H1 (cell line): Measurements from ENCODE around the gene CYP1A1. TPM values are rescaled to one million over a fixed set of nuclear protein-coding genes. Genes with fewer than 3 reads are reported as not detected.

ENCODE experiments used
- CHD1 ChIP-seq: IDR thresholded peaks from 2 replicates; pipeline ENCODE4 v1.6.1; 2012; ENCODE audit warnings: low read depth, low read length, improper control_type of control experiment
- CTBP2 ChIP-seq: IDR thresholded peaks from 2 replicates; pipeline ENCODE4 v1.7.0; 2011; ENCODE audit warnings: borderline replicate concordance, mild to moderate bottlenecking, moderate library complexity, mixed read lengths, low read length; ENCODE audit not compliant: insufficient read depth, insufficient read length
- GABPA ChIP-seq: IDR thresholded peaks from 2 replicates; pipeline ENCODE4 v1.6.1; 2011; ENCODE audit warnings: mild to moderate bottlenecking, low read length, moderate library complexity, borderline replicate concordance; ENCODE audit not compliant: insufficient read depth
- SP1 ChIP-seq: IDR thresholded peaks from 2 replicates; pipeline ENCODE4 v1.6.1; 2011; ENCODE audit warnings: low read depth, low read length
- SUZ12 ChIP-seq: fragments of 200-600 bp; sonication (generic); IDR thresholded peaks from 2 replicates; pipeline ENCODE4 v1.6.1; 2012; ENCODE audit warnings: mild to moderate bottlenecking, inconsistent platforms, low read length, moderate library complexity, mixed read lengths
- YY1 ChIP-seq: IDR thresholded peaks from 2 replicates; pipeline ENCODE4 v1.6.1; 2011; ENCODE audit warnings: low read depth, mild to moderate bottlenecking, low read length
- polyA plus RNA-seq, 7 experiments: library from polyadenylated mRNA; depleted of rRNA in 3 of 7; stranded (reverse) in 5 of 7; unstranded in 2 of 7; fragments of >200 nt in 5 of 7; fragments of 200-250 nt in 2 of 7; gene quantifications; 1 replicate in 5 of 7; 2 replicates in 1 of 7; 4 replicates in 1 of 7; pipeline versions ENCODE4 v1.2.1 to v1.2.3, GENCODE V29; 2011 to 2013; ENCODE audit warnings: missing spikeins in 2 of 7, mixed read lengths in 2 of 7
- total RNA-seq: library from RNA; stranded (reverse); fragmentation: NEBNext Ultra II Directional; extraction: Animal tissue kit (Norgen Biotek cat#: 25700); gene quantifications from 2 replicates; pipeline ENCODE4 v1.2.1, GENCODE V29; 2021

The CYP1A1 gene
- total and polyA plus RNA-seq, 2 of the 8 experiments (the other 6 are each of a cell fraction or from before 2014, with no cell fraction given), result 0.32 to 0.35 TPM

- TF ChIP-seq SUZ12 (no peak), SP1 (no peak), YY1 (no peak), GABPA (no peak), CTBP2 (no peak), CHD1 (no peak)
Measured at GRCh38 chr15:74749832-74750231, 24.5 kb upstream of the CYP1A1 start (continued).
